Measurements from ENCODE around the gene CYTH3.

The CYTH3 gene

DNA sequence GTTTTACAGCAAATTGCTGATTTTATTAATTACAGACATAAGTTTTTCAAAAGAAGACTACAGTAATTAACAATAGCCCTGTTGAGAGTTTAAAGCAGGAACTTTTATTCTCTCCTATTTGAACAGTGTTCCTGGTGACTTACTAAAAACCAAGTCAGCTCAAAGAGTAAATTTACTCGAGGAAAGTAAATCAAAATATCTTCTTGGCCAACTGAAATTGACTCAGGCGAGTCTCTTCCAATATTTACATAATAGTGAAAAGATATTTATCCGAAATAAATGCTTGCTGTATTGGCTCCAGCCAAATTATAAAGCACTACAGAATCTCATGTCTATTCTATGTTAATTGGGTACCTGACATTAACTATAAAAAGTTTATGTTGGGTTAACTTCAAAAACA is 13.2 kb downstream of the CYTH3 start:
- H3K27me3 Mint-ChIP-seq (ENCODE audit: low read depth) = no peaks in the 10 kb centered on the region
- H3K27ac Mint-ChIP-seq = peak overlapping the region; percentile 93 to 97 (median 94)
- peaks cover 71% of the 10 kb centered on the region for H3K4me1 Mint-ChIP-seq
- H3K9me3 Mint-ChIP-seq = no peaks in the 10 kb centered on the region
- H3K4me3 Mint-ChIP-seq = no peak overlapping the region
- H3K36me3 Mint-ChIP-seq (ENCODE audit: low read depth) = no peaks in the 10 kb centered on the region
- TF ChIP-seq, protein P1, sequence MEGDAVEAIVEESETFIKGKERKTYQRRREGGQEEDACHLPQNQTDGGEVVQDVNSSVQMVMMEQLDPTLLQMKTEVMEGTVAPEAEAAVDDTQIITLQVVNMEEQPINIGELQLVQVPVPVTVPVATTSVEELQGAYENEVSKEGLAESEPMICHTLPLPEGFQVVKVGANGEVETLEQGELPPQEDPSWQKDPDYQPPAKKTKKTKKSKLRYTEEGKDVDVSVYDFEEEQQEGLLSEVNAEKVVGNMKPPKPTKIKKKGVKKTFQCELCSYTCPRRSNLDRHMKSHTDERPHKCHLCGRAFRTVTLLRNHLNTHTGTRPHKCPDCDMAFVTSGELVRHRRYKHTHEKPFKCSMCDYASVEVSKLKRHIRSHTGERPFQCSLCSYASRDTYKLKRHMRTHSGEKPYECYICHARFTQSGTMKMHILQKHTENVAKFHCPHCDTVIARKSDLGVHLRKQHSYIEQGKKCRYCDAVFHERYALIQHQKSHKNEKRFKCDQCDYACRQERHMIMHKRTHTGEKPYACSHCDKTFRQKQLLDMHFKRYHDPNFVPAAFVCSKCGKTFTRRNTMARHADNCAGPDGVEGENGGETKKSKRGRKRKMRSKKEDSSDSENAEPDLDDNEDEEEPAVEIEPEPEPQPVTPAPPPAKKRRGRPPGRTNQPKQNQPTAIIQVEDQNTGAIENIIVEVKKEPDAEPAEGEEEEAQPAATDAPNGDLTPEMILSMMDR (IDR thresholded peaks at IDR 0.05; ENCODE audit: unreplicated experiment in 3 of 3) = no peak

DNA sequence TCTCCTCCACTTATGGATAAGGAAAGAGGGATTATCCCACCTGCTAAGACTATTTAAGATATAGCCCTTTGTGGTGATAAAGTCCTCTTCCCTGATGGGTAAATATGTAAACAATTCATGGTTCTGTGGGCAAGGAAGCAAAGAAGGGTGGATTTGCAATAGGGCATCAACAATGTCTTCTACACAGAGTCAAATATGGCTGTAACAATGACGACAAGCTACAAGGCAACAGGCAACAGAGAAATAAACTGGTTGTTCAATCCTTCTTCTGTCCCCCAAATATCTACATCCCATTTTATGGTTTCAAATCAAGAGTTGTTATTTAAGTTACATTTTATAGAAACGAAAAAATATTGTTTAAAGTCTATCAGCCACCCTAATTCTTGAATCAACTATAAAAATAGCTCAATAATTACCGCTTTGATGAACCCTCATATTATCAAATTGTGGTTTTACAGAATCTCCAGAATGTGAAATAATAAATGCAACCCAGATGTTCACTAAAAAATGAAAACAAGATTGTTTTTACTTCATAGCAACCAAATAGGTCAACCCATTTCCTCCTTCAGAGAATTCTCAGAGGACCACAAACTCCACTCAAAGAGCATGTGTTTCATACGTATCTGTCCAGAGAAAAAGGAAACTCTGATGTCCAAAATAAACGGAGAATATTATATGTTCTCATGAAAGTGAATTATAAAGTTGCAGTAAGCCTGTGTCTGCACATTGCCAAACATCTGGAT is 13.8 kb downstream of the CYTH3 start:
- TF ChIP-seq, protein P1 (IDR thresholded peaks at IDR 0.05; ENCODE audit: unreplicated experiment in 3 of 3) = no peak
- Mint-ChIP-seq H3K27me3 (ENCODE audit: low read depth) (no peaks in the 10 kb centered on the region), H3K4me3 (peak overlapping the region in 2 of 3 experiments; percentile 24 to 58), H3K9me3 (no peaks in the 10 kb centered on the region), H3K36me3 (ENCODE audit: low read depth) (no peaks in the 10 kb centered on the region), H3K27ac (peak overlapping the region; percentile 93 to 97 (median 94)), H3K4me1 (peaks cover 75% of the 10 kb centered on the region)

DNA sequence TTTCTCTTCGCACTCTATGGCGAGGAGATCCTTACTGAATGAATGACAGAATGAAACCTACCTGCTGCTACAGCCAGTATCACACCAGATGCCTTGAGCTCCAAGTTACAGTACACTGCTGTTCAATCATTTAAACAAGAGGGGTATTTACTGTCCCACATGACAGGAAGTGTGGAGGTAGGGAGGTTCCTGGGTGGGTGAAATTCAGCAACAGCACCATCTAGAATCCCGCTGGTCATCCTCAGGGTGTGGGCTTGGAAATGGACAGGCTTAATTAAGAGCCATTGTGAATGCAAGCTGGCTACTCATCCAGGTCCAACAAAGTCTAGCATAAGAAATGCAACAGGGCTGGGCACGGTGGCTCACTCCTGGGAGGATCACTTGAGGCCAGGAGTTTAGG is 14.7 kb downstream of the CYTH3 start:
- peak overlapping the region; percentile 93 to 97 (median 94) for H3K27ac Mint-ChIP-seq
- H3K4me3 Mint-ChIP-seq = no peak overlapping the region
- no peaks in the 10 kb centered on the region for H3K9me3 Mint-ChIP-seq
- no peaks in the 10 kb centered on the region for H3K36me3 Mint-ChIP-seq (ENCODE audit: low read depth)
- H3K27me3 Mint-ChIP-seq (ENCODE audit: low read depth) = no peaks in the 10 kb centered on the region
- H3K4me1 Mint-ChIP-seq = peaks cover 74% of the 10 kb centered on the region
- TF ChIP-seq, protein P1 (IDR thresholded peaks at IDR 0.05; ENCODE audit: unreplicated experiment in 3 of 3) = no peak

DNA sequence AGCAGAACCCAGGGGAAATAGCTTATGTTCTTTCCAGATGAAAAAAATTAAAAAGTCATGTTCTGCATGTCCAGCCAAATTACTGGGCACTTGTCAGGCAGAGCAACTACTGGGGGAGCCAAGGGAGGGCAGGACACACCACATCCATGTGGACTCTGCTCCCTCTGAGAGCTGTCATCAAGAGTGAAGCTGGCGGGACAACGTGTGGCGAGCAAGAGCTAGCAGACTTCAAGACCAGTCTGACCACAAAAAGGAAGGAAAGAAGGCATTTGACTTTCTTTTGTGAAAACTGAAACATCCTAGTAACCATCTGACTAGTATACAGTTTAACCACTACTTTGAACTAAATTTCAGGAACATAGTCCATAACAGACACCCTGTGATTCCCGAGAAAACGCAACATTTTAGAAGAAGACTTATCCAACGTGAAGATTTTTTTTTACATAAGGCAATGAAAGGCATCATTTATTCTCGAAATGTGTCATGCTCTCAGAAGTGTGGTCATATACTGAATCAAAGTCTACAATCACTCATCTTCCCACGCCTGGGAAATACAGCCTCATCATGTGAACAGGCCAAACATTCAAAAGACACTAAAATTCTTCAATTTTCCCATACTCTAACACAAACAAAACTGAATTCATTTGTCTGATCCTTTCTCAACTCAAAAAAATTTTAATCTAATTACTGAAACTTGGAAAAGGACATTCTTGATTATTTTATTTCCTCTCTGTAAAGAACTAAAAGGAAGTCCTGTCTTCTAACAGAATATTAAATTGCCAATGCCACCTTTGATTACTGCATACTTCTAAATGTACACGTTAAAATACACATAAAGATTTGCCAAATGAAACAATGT is 15.5 kb downstream of the CYTH3 start:
- TF ChIP-seq, protein P1 (IDR thresholded peaks at IDR 0.05; ENCODE audit: unreplicated experiment in 3 of 3) = no peak
- no peaks in the 10 kb centered on the region for H3K36me3 Mint-ChIP-seq (ENCODE audit: low read depth)

DNA sequence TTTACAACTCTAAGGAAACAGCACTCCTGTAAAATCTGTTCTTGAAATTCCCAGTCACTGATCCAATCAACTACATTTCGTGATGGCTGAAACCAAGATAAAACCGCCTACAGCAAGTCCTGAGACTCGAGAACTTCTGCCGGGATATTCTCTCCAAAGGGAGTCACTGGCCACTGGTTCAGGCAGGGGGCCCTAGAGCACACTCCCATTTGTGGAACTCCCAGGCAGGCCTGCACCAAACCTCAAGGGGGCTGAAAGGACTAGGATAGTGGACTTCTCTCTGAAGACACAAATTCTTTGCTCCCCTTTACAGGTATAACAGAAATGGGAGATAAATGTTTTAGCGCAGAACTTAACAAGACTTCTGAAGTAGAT is 16.3 kb downstream of the CYTH3 start:
- no peaks in the 10 kb centered on the region for H3K9me3 Mint-ChIP-seq
- TF ChIP-seq, protein P1 (IDR thresholded peaks at IDR 0.05; ENCODE audit: unreplicated experiment in 3 of 3) = no peak
- peaks cover 79% of the 10 kb centered on the region for H3K4me1 Mint-ChIP-seq
- H3K36me3 Mint-ChIP-seq (ENCODE audit: low read depth) = no peaks in the 10 kb centered on the region
- peak overlapping the region; percentile 93 to 97 (median 94) for H3K27ac Mint-ChIP-seq
- no peaks in the 10 kb centered on the region for H3K27me3 Mint-ChIP-seq (ENCODE audit: low read depth)
- no peak overlapping the region for H3K4me3 Mint-ChIP-seq

More for the DNA sequence above, 15.5 kb downstream of the CYTH3 start:
- H3K9me3 Mint-ChIP-seq = no peaks in the 10 kb centered on the region
- peak overlapping the region; percentile 93 to 97 (median 94) for H3K27ac Mint-ChIP-seq
- peak overlapping the region in 1 of 3 experiments; percentile 24 for H3K4me3 Mint-ChIP-seq
- no peaks in the 10 kb centered on the region for H3K27me3 Mint-ChIP-seq (ENCODE audit: low read depth)
- peaks cover 75% of the 10 kb centered on the region for H3K4me1 Mint-ChIP-seq
